OCI-LY1 (cell line): Measurements from ENCODE around the gene MRPL48.

Source experiments
- CTCF ChIP-seq: fragments of 200-600 bp; sonication (generic), shearing (Covaris generic); IDR thresholded peaks from 2 replicates; pipeline ENCODE4 v1.5.1; 2017; ENCODE audit warnings: mild to moderate bottlenecking, antibody characterized with exemption, low read length, moderate library complexity, mixed read lengths
- EZH2 ChIP-seq: fragments of 200-600 bp; sonication (generic), shearing (Covaris generic); IDR thresholded peaks from 2 replicates; pipeline ENCODE4 v1.8.0; 2017; ENCODE audit warnings: borderline replicate concordance, mixed run types, mild to moderate bottlenecking, antibody characterized with exemption, low read length, moderate library complexity, mixed read lengths

GRCh38 chr11:73795925-73796632 is 8.4 kb downstream of the MRPL48 start:
- TF ChIP-seq CTCF, result no peak
- no peak for TF ChIP-seq EZH2
